DND-41 (cell line): Measurements from ENCODE around the gene RGS7.

Experiments
- ATAC-seq: fragments of 200-7000 bp; cut with Tn5 transposase; 3 replicates; pipeline ENCODE4 v1.9.1; 2021; ENCODE audit warnings: low read depth; ENCODE audit not compliant: insufficient read depth
- DNase-seq: peaks from one replicate; pipeline ENCODE4 v3.0.0-alpha.2; 2020
- H2AFZ ChIP-seq: 2 replicates; pipeline ENCODE4 v1.6.0; 2012; ENCODE audit warnings: low read depth, low read length
- H3K27ac ChIP-seq: 2 replicates; pipeline ENCODE4 v1.5.1; 2012; ENCODE audit warnings: low read length, inconsistent platforms
- H3K27me3 ChIP-seq: fragments of 200-600 bp; sonication (generic); 2 replicates; pipeline ENCODE4 v1.6.0; 2012; ENCODE audit warnings: low read length, mild to moderate bottlenecking, inconsistent platforms; ENCODE audit not compliant: insufficient read depth, poor library complexity
- H3K36me3 ChIP-seq: 2 replicates; pipeline ENCODE4 v1.5.1; 2012; ENCODE audit warnings: low read length, inconsistent platforms; ENCODE audit not compliant: insufficient read depth
- H3K4me1 ChIP-seq: 2 replicates; pipeline ENCODE4 v1.5.1; 2012; ENCODE audit warnings: mild to moderate bottlenecking, low read length; ENCODE audit not compliant: insufficient read depth
- H3K4me2 ChIP-seq: 2 replicates; pipeline ENCODE4 v1.6.0; 2012; ENCODE audit warnings: mild to moderate bottlenecking, moderate library complexity, low read length, inconsistent platforms; ENCODE audit not compliant: insufficient read depth
- H3K4me3 ChIP-seq, 2 experiments: fragments of 200-600 bp in 1 of 2; shearing (Covaris generic) in 1 of 2; 2 replicates each; pipeline ENCODE4 v1.5.1; 2012 to 2016; ENCODE audit warnings: inconsistent platforms in 2 of 2, low read length in 2 of 2, mild to moderate bottlenecking in 2 of 2, low read depth in 1 of 2, moderate library complexity in 1 of 2
- H3K79me2 ChIP-seq: 2 replicates; pipeline ENCODE4 v1.6.0; 2012; ENCODE audit warnings: low read length, inconsistent platforms; ENCODE audit not compliant: insufficient read depth
- H3K9ac ChIP-seq: 2 replicates; pipeline ENCODE4 v1.6.0; 2012; ENCODE audit warnings: low read depth, mild to moderate bottlenecking, inconsistent platforms, low read length, moderate library complexity
- H3K9me3 ChIP-seq: 2 replicates; pipeline ENCODE4 v1.5.1; 2012; ENCODE audit warnings: low read length, moderate library complexity, mild to moderate bottlenecking, inconsistent platforms; ENCODE audit not compliant: insufficient read depth, severe bottlenecking
- H4K20me1 ChIP-seq: 2 replicates; pipeline ENCODE4 v1.6.0; 2012; ENCODE audit warnings: low read length; ENCODE audit not compliant: insufficient read depth
- EZH2 ChIP-seq: IDR thresholded peaks from 3 replicates; pipeline ENCODE4 v1.6.1; 2012; ENCODE audit warnings: borderline replicate concordance, low read depth, mild to moderate bottlenecking, moderate library complexity, low read length, inconsistent platforms; ENCODE audit not compliant: severe bottlenecking
- TF ChIP-seq, protein P1 (sequence below): IDR thresholded peaks from 2 replicates; pipeline ENCODE4 v1.5.1; 2012; ENCODE audit warnings: borderline replicate concordance, low read length, moderate library complexity, mild to moderate bottlenecking; ENCODE audit not compliant: poor library complexity, severe bottlenecking; ENCODE audit errors: extremely low read depth

The RGS7 gene

DNA sequence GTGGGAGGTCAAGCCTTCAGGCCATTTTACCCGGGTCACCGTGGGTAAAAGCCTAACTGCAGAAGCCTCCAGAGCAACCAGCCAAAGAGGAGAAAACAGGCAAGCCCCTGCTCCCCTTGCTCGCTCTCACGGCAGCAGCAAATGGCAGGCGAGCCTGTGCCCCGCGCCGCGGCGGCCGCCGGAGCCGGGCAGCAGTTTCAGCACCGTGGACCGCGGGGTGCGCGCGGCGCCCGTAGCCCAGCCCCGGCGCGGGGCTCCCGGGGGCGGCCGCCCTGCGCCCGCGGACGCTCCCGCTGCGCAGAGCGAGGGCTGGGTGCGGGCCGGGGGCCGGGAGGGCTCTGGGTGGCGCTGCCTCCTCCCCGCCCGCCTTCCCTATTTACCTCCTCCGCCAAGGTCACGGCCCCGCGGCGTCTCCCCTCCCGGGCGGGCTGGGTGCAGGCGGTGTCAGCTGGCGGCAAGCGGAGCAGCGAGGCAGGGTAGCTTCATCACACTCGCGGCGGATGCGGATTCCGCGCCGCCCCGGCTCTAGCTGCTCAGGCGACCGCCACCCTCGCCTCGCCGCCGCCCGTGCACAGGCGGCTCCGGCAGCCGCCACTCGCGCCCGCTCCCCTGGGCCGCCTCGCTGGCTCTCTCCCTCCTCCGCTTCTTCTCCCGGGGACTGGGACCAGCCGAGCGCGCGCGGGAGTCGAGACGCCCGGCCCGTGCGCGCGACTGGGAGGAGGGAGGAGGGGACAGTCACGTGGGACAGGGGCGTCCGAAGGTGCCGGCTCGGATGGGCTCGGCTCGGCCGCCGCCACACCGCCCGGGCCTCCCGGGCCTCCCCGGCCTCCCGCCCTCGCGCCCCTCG, at the start of gene RGS7:
Gene RGS7, minus strand, starts transcription at position 687 of the 847 bp plus-strand sequence.
- no peaks in the 10 kb centered on the region for H4K20me1 ChIP-seq
- no peak within 1 kb of the TSS for H3K4me3 ChIP-seq
- no peaks in the 10 kb centered on the region for H3K4me1 ChIP-seq
- no peak within 1 kb of the TSS for H3K9ac ChIP-seq
- H3K4me2 ChIP-seq = no peak within 1 kb of the TSS
- TF ChIP-seq, protein P1, sequence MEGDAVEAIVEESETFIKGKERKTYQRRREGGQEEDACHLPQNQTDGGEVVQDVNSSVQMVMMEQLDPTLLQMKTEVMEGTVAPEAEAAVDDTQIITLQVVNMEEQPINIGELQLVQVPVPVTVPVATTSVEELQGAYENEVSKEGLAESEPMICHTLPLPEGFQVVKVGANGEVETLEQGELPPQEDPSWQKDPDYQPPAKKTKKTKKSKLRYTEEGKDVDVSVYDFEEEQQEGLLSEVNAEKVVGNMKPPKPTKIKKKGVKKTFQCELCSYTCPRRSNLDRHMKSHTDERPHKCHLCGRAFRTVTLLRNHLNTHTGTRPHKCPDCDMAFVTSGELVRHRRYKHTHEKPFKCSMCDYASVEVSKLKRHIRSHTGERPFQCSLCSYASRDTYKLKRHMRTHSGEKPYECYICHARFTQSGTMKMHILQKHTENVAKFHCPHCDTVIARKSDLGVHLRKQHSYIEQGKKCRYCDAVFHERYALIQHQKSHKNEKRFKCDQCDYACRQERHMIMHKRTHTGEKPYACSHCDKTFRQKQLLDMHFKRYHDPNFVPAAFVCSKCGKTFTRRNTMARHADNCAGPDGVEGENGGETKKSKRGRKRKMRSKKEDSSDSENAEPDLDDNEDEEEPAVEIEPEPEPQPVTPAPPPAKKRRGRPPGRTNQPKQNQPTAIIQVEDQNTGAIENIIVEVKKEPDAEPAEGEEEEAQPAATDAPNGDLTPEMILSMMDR = no peak
- TF ChIP-seq EZH2 = no peak
- H3K36me3 ChIP-seq = no peaks in the 10 kb centered on the region
- H2AFZ ChIP-seq = no peak within 1 kb of the TSS
- no peak within 1 kb of the TSS for H3K27ac ChIP-seq
- no peaks in the 10 kb centered on the region for H3K9me3 ChIP-seq
- H3K79me2 ChIP-seq = no peaks in the 10 kb centered on the region
- no peaks in the 10 kb centered on the region for H3K27me3 ChIP-seq
- DNase-seq (no peak), ATAC-seq (no peak)

DNA sequence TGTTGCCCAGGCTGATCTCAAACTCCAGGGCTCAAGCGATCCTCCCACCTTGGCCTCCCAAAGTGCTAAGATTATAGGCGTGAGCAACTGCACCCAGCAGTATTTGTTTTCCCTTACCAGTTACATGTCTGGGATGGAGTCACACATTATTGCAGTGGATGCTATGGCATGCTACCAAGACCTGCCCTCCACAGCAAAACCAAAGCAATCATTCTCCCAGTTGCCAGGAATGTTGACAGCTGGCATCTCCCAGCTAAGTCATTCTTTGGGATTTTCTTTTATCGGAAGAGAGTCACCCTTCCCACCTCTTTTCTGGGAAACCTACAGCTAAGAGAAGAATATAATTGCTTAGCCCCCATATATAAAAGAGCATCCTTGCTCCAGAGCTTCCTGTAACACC, 49.4 kb upstream of the RGS7 start:
- no peak for ATAC-seq
- Histone ChIP-seq H3K9ac (no peak overlapping the region), H3K4me1 (no peaks in the 10 kb centered on the region), H3K27ac (no peak overlapping the region), H3K4me2 (no peak overlapping the region), H3K27me3 (no peaks in the 10 kb centered on the region), H4K20me1 (no peaks in the 10 kb centered on the region), H3K36me3 (no peaks in the 10 kb centered on the region), H3K4me3 (no peak overlapping the region), H3K9me3 (no peaks in the 10 kb centered on the region), H2AFZ (no peak overlapping the region), H3K79me2 (no peaks in the 10 kb centered on the region)
- no peak for TF ChIP-seq EZH2
- TF ChIP-seq, protein P1 = no peak
- no peak for DNase-seq

DNA sequence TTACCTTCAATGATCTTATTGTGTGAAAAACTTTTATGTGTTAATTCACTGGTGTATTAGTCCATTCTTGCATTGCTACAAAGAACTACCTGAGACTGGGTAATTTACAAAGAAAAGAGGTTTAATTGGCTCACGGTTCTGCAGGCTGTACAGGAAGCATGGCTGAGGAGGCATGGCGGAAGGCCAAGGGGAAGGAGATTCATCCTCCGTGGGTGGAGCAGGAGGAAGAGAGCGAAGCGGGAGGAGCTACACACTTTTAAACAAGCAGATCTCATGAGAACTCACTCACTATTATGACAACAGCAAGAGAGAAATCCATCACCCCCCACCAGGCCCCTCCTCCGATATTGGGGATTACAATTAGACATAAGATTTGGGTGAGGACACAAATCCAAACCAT, 44.2 kb upstream of the RGS7 start:
- no peak for DNase-seq
- no peaks in the 10 kb centered on the region for H3K27me3 ChIP-seq
- TF ChIP-seq, protein P1 = no peak
- no peak for TF ChIP-seq EZH2
- H3K4me2 ChIP-seq = no peak overlapping the region
- no peaks in the 10 kb centered on the region for H3K9me3 ChIP-seq
- ATAC-seq = no peak
- no peak overlapping the region for H2AFZ ChIP-seq
- H3K4me1 ChIP-seq = no peaks in the 10 kb centered on the region
- H3K27ac ChIP-seq = no peak overlapping the region
- H3K9ac ChIP-seq = no peak overlapping the region
- no peaks in the 10 kb centered on the region for H3K79me2 ChIP-seq
- H3K4me3 ChIP-seq = no peak overlapping the region
- H4K20me1 ChIP-seq = no peaks in the 10 kb centered on the region
- H3K36me3 ChIP-seq = no peaks in the 10 kb centered on the region
